ENCODE results near the gene UVRAG.

DNA sequence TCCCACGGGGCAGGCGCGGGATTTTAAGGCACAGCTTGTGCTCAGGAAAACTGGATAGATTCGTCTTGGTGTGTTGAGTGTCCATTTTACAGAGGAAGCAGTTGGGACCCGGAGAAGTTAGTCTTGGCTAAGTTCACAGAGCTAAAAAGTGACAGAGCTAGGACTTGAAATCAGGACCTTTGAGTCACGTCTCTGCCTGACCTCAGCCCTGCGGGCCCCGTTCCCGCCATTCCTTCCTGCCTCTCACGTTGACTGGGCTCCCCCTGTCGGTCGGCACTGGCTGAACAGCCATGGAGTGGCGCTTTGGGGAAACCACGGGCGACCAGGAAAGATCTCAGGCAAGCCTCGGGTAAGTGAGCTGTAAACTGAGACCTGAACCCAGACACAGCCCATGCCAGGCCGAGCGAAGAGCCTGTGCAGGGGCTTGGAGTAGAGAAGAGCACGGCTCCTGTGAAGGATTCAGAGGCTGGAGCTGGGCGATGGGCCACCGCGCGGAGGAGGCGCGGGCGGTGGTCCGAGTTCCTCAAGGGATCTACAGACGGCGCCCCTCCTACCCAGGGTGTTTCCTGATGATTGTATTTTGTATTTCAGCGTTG is 337.2 kb downstream of the UVRAG start:
- TF ChIP-seq EZH2 (IDR thresholded peaks at IDR 0.05; ENCODE audit: low read length, unreplicated experiment), result no peak
- TF ChIP-seq, protein P1, sequence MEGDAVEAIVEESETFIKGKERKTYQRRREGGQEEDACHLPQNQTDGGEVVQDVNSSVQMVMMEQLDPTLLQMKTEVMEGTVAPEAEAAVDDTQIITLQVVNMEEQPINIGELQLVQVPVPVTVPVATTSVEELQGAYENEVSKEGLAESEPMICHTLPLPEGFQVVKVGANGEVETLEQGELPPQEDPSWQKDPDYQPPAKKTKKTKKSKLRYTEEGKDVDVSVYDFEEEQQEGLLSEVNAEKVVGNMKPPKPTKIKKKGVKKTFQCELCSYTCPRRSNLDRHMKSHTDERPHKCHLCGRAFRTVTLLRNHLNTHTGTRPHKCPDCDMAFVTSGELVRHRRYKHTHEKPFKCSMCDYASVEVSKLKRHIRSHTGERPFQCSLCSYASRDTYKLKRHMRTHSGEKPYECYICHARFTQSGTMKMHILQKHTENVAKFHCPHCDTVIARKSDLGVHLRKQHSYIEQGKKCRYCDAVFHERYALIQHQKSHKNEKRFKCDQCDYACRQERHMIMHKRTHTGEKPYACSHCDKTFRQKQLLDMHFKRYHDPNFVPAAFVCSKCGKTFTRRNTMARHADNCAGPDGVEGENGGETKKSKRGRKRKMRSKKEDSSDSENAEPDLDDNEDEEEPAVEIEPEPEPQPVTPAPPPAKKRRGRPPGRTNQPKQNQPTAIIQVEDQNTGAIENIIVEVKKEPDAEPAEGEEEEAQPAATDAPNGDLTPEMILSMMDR (conservative IDR thresholded peaks at IDR 0.05; ENCODE audit: low read depth, low read length), result peak; percentile 98
- TF ChIP-seq EZH2phosphoT487 (IDR thresholded peaks at IDR 0.05; ENCODE audit: borderline replicate concordance, low read length), result no peak

Measured in PC-3 (cell line).